HG03575 (cell line): Measurements from ENCODE around the gene MCL1.

Experiments used
- ATAC-seq: cut with Tn5 transposase; IDR thresholded peaks from one replicate; pipeline ENCODE4 v1.9.1; 2021; ENCODE audit not compliant: unreplicated experiment, insufficient number of reproducible peaks, low FRiP score; ENCODE audit errors: extremely low read depth

The MCL1 gene

DNA sequence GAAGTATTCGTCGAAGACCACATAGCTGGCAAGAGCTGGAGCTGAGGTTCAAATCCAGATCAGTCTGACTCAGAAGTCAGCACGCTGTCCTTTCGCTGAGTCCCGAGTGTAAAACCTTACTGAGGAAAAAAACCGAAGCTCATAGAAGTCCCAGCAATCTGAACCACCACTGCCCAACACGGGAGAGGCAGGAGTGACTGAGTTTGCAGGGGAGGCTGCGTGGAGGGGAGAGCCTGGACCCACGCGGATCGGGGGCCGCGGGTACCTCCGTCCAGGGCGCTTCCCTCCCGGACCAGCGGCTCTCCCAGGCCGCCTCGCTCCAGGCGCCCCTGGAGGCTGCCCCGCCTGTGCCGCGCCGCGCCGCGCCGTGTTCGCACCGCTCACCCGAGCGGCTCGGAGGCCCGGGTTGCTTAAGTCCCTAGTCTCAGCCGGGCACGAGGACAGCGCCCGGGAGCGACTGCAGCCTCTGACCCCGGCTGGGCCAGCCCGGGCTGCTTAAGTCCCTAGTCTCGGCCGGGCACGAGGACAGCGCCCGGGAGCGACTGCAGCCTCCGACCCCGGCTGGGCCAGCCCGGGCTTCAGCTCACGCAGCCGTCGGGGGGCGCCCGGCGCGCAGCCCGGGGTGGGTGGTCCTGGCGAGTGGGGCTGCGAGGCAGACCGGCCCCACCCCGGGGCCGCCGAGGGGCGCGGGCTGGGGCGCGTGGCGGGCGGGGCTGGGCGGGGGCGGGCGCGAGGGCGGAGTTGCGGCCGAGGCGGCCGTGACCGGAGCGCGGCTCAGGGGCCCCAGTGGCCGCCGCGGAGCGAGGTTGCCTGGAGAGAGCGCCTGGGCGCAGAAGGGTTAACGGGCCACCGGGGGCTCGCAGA is 30.5 kb downstream of the MCL1 start, which contains the start of gene ADAMTSL4:
TSS of gene ADAMTSL4 (plus strand) at position 777 of the 864 bp plus-strand sequence. CDS start 2,881 bp downstream, outside the sequence.
- no peak for ATAC-seq

DNA sequence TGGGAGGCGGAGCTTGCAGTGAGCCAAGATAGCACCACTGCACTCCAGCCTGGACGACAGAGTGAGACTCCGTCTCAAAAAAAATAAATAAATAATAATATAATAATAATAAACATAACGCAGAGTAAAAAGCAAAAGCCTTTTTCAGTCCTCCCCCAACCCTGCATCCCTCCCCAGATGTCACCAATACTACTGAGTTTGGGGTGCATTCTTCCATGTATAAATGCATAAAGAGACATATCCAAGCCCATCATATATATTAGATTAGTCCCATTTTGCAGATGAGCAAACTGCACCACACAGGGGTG is 31.1 kb downstream of the MCL1 start:
- ATAC-seq, result no peak

DNA sequence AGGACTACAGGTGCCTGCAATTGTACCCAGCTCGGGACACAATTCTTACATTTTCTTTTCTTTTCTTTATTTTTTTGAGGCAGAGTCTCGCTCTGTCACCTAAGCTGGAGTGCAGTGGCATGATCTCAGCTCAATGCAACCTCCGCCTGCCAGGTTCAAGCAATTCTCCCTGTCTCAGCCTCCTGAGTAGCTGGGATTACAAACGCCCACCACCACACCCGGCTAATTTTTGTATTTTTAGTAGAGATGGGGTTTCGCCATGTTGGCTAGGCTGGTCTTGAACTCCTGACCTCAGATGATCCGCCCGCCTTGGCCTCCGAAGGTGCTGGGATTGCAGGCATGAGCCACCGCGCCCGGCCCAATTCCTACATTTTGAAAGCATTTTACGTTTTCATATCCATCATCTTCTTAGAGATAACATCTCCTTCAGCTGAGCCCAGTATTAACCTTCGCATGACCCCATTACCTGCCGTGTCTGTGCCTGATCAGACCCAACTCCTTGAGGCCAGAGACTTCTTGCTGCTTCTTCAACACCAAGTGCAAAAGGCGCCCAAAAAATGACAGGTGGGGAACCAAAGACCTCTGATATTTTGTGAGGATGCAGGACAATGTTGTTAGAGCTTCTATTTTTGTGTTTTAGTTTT is 33.0 kb downstream of the MCL1 start:
- no peak for ATAC-seq

DNA sequence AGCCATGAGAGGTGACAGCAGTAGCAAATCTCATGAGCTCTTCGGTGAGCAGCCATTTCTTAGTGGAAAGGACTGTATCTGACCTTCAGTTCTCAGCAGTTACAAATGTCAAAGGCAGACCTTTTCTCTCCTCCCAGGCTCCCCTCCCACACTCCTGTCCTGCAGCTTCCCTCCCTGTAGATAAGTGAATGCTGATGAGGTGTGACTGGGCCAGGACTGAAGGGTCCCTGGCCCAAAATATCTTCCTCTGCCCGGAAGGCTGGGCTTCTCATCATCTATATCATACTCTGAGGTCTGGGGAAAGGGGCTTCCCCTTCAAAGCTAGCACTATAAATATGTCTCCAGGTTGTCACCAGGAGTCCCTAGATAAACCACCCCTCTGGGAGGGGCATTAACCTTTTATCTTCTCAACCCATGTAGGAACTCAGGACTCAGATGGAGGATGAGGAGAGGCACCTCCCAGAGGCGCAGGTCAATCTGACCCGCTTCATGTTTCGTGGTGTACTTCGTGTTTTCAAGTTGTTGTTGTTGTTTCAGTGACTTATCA is 33.9 kb downstream of the MCL1 start:
- no peak for ATAC-seq

DNA sequence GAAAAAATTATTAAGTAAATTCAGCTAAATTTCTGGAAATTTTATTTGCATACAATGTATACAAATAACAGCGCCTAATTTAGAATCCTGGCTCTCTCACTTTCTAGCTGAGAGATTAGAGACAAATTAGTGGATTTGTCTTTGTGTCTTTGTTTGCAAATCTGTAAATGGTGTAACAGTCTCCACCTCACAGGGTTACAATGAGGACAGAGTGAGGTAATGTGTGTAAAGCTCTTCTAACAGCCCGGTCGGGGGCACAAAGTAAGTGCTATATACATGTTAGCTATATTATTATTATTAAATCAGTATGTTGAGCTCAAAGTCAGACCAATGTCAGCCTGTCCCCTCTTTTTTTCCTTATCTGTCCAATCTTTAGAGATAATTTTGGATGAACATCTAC is 35.2 kb downstream of the MCL1 start:
- no peak for ATAC-seq

DNA sequence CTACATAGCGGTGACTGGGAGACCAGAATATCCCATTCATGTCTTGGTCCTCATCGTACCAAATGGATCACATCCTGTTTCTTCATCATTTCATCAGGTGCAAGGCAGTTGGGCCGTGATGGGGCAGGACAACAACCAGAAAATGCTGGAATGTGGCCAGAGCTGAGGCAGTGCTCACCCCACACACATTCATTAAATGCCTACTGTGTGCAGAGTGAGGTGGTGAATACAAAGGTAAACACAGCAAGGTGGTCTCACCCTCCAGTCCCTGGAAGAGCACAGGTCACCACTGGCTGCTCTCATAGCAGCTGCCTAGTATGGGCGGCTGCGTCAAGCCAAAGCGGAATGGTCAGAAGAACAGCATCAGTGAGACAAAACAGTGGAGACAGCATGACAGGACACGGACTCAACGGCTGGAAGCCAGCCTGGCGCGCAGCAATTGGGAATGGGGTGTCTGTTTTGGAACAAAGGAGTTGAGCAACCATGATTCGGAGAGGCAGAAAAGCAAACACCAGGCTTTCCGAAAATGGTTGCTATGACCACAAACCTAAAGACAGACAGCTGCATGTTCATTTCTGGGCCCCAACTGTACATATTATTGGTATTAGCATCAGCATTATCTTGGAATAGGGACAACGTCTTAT is 35.8 kb downstream of the MCL1 start:
- no peak for ATAC-seq

DNA sequence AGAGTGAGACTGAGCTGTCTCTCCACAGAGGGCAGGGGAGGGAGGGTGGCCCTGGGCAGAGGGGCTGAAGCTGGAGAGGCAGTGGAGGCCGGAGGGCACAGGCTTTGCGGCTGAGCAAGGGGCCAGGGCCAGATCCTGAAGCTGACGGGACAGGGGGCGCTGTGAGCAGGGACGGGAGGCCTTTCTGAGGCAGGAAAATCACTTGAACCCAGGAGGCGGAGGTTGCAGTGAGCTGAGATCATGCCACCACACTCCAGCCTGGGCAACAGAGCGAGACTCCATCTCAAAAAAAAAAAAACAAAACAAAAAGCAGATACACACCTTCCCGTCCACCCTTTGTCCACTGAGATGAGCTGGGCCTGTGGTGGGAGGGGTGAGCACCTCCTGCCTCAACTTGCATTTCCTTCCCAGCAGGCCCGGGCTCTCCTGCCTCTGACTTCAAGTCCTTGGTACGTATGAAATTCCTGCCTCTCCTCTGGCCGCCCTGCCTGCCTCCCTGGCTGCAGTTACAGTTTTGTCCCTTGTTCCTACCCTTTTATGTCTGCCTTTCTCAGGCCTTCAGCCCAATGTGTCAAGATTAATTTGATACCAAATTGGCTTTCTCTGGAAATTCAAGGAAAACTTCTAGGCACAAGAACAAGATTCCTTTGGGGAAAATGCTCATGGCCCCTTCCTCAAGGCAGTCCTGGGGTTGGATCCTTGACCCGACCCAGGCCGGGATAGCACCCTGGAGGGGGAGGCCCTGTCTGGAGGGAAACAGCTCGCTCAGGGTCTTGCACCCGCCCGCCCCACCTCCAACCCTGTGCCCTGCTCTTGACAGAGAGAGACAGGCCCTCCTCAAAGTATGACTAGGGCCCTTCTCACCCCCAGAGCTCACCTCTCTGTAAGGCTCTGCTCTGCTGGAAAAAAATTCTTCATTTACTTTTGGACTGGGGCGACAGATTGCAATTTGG is 41.4 kb downstream of the MCL1 start:
- ATAC-seq, result no peak

DNA sequence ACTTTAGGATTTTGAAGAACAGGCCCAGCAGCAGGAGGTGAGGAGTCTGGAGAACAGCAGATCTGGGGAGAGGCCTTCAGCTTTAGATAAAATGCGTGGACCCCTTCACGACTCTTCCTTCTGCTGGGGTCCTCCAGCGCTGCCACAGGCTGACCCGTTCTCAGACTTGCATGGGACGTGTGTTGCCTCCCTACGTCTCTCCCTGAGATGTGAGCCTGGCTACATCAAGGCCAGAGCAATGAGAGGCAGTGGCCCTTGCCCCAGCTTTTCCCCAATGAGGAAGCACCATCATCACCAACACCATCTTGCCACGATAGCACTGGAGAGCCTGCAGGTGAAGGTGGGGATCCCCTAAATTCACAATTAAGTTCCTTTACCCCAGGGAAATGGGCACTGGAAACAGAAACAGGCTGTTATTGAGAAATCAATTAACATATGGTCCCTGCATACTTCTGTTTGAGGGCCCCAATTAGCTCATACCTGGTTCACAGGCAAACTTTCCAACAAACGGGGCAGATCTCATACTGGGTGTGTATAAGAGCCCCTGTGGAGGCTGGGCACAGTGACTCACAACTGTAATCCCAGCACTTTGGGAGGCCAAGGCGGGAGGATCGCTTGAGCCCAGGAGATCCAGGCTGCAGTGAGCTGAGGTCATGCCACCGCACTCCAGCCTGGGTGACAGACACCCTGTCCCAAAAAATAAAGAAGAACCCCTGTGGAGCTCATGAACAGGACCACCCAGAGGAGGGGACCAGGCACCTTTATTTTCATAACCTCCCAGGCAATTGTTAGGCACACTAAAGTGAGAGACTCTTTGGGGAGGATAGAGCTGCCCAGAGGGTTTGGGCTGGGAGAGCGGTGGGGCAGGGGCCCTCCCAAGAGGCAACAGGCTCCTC is 42.3 kb downstream of the MCL1 start:
- ATAC-seq, result no peak

DNA sequence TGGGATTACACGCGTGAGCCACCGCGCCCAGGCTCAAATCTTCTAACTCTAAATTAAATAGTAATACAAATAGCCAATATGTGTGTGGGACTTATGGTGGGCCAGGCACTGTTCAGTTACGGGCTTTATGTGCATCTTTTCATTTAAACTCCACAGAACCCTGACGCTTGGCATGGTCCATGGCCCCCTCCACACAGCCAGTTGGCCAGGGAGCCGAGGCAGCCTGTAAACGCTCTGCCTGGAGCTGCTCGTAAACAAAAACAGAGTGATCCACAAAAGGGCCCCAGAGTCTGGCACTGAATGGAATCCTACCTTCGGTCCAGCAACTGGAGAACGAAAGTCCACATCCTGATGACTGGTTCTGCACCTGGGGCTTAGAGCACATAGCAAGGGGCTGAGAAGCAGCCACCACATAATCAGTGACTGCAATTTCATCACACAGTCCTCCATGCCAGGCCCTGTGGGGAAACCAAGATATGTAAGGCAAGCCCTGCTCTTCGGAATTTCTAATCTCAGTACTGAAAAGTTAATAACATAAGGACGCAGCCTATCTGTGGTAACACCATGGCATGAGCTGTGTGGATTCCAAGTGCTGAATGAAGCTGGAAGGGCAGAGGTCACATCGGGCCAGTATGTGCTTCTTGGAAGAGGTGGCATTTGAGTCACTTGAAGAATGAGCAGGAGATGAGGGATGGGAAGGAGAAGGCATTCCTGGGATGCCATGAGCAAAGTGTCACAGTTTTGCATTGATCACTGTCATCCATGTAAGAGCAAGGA is 43.7 kb downstream of the MCL1 start:
- ATAC-seq, result no peak

DNA sequence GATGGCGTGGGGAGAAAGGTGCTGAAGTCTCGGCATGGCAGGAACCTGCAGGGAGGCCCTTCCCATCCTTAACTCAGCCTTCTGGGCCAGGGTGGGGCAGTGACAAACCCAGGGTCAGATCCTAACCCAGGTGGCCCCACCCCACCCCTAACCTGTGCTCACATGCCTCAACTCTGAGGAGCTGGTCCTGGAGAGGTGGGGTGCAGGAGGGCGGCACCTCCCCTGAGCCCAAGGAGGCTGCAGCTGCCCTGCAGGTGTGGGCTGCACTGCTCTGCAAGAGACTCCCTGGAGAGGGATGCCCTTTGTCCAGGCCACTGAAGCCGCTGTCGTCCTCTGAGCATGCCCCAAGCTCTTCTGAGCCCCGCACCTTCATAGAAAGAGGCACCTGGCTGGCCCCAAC is 45.4 kb downstream of the MCL1 start:
- ATAC-seq, result no peak

DNA sequence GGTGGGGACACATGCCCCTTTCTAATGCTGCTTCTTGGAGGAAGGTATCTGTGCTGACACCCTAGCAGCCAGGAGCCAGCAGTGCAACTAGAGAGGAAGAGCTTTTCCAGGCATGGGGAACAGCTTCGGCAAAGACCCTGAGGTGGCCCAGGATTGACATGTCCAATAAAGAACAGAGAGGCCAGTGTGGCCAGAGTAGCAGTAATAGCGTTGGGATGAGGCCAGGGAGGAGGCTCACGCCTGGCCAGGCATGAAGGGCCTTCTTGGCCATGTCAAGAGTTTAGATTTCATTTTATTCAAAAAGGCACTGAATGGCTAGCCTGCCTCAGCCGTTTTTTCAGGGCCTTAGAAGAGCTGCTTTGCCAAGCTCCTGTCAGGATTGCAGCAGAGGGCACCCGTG is 46.5 kb downstream of the MCL1 start:
- ATAC-seq, result no peak

DNA sequence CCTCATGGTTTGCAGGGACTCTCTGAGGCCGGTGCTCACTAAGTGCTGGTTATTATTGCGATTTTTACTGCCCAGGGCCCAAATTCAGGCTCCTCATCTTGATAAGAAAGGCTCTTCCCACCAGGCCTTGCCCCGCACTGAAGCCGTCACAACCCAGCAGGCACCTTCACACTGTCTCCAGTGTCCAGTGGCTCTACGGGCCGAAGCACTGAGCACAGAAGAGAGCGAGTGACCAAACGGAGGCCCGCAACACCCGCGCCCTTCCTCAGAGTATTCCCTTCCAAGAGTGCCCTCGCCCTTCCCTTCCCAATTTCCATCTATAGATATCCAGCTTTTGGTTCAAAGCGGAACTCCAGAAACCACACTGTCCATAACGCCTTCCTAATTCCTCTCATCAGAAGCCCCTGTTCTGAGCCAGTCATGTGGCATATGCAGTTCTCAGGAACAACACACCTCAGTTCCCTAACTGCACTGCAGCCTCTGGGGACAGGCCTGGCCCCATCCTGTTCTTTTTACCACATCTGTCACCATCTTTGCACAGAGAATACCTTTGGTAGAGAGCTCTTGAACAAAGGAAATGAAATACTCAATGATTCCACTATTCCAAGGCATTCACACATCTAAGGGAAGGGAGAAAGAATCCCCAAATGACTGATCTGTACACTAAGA is 48.8 kb downstream of the MCL1 start:
- no peak for ATAC-seq

DNA sequence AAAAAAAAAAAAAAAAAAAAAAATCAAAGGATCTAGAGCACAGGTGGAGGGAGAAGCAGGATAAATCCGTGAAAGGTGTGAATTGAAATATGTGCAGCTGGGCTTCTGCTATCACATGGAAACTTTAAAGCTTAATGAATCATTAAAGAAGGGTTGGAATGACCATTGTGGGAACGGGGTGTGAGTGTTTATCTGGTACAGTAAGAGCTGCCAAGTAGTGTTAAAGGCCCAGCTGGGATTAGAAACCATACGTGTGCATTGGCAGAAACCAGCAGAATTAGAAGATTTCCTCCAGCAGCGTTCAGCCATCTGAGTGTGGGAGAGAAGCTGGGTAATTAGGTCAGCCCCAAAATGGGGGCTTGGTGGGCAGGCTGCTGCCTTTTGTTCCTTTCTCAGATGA is 50.4 kb downstream of the MCL1 start:
- ATAC-seq, result no peak

DNA sequence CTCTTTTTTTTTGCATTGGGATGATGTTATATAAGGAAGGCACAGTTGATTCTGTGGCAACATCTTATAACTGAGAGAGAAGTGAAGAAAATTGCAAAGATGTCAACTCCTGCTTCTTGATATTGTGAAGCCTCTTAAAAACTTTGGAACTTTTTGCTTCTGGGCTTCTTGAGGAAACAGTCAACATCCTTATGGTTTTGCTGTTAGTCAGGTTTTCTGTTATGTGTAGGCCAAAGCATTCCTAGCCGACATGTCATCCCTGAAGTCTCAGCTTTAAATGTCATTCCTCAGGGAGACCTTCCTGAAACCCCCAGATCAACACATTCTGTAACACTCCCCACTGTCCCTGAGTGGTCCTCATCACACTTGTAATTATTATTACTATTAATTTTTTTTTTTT is 51.2 kb downstream of the MCL1 start:
- no peak for ATAC-seq

DNA sequence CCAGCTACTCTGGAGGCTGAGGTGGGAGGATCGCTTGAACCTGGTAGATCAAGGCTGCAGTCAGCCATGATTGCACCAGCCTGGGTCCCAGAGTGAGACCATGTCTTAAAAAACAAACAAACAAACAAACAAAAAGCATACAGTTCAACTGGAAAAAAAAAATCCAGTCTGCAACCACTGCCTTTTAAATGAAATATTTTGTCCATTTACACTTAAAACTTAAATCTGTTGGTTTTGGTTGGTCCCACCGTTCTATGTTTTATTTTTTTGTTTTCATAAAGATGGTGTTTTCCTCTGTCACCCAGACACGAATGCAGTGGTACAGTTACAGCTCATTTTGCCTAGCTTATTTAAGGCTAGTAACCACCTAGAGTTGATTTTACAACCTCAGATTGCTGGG is 54.1 kb downstream of the MCL1 start:
- no peak for ATAC-seq
